NCI-H146 treated with DMSO at 0.1 percent for 48 hours (cell line): Measurements from ENCODE around the gene GNA14.
"Not testable (repeated sequence)": the region's sequence is repeated elsewhere in the genome, so short reads cannot be mapped to it uniquely, and the experiment has no call there.

Experiments used
- DNase-seq: peaks from one replicate; lab custom pipeline; 2025; ENCODE audit not compliant: unreplicated experiment; lab: John Stamatoyannopoulos, UW

The GNA14 gene

DNA sequence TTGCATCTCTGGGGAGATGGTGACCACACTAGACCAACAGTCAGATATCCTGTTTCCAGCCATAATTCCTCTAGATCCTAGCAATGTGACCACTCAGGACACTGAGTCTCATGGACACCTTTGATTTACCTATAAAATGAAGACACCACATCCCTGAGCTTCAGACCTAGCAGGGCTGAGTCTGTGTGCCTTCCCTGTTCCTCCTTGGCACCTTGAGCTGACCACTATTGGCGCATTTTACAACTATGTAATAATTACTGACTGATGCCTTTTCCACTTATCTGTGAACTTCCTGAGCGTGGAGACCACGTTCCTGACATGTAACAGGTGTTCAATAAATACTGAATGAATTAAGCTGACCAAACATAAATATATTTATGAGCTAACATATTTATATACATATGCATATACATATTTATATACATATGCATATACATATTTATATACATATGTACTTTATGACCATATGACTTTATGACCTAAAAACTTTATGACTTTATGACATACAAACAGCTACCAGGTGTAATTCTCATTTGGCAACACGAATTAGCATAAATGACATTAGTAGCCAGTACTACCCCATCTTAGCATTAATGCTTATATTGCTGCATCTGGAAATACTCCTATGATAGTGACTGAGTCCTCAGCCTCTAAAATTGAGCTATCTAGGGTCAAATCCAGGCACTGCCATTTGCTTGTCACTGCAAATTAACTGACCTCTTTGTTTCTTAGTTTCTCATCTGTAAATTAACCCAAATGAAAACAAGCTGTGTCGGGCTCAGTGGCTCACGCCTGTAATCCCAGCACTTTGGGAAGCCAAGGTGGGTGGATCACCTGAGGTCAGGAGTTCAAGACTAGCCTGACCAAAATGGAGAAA, 150.6 kb downstream of the GNA14 start:
- DNase-seq = no peak

DNA sequence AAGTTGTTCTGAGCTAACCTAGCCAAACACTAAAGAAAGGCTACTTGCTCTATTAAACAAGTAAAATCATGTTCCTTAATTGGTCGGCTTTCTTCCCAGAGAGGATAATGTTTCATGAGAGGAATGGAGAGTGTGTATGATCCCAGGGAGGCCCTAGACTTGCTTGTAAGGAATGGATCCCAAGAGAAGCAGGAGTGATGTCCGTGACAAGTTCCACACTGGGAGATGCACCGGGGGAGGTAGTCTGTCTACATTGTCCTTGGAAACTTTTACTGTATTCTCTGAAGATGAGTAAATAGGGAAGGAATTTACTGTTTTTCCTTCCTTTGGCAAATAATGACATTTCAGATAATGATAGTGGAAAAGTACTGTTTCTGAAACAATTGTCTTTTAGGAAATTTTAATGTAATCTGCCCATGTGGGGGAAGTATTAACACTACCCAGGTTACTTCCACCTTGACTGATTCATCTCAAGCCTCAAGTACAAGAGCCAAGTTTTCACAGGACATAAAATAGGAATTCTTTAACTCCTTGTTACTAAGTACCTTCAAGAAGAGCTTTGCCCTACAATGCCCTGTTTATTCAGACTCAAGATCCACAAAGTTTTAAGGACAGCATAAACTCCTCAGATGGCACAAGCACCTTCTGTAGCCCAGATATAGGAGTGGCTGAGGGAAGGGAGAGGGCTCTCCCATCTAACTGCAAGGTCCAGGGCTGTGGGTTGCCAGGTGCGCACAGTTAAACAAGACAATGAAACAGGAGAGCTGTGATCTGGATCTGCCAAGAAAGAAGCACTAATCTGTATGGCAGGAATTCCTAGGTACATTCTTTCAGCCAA, 152.1 kb downstream of the GNA14 start:
- no peak for DNase-seq

DNA sequence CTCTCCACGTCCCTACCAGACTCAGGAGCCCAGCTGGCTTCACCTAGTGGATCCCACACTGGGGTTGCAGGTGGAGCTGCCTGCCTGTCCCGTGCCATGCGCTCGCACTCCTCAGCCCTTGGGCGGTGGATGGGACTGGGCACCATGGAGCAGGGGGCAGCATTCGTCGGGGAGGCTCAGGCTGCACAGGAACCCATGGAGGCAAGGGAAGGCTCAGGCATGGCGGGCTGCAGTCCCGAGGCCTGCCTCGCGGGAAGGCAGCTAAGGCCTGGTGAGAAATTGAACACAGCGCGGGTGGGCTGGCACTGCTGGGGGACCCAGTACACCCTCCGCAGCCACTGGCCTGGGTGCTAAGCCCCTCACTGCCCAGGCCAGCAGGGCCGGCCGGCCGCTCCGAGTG, 157.8 kb downstream of the GNA14 start:
- not testable (repeated sequence) for DNase-seq

- not testable (repeated sequence) for DNase-seq
Observed at GRCh38 chr9:77489405-77490163, 158.5 kb downstream of the GNA14 start.

DNA sequence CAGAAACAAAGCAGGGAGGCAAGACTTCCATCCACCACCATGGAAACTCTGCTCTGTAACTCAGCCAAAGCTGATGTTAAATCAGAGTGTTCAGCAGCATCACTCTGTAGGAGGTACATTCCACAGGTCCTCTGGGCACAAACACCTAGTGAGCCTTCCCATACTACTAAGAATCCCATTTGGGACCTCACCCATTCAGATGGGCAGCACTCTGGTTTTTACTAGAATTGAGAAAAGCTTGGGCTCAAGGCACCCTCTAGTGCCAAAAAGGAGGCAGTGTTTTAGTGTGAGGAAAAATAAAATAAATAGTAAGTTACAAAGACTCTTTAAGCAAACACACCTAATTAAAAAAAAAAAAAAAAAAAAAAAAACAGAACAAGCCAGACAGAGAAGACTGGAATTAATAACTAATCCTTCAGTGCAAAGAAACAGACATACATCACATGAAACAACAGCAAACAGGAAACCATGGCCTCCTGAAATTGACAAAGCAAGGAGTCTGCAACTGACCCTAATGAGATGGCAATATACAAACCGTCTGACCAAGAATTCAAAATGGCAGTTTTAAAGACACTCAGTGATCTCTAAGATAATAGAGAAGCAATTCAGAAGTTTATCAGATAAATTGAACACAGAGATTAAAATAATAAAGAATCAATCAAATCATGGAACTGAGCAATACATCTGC, 159.5 kb downstream of the GNA14 start:
- no peak for DNase-seq

GRCh38 chr9:77486968-77487367, 161.2 kb downstream of the GNA14 start:
- DNase-seq = no peak

DNA sequence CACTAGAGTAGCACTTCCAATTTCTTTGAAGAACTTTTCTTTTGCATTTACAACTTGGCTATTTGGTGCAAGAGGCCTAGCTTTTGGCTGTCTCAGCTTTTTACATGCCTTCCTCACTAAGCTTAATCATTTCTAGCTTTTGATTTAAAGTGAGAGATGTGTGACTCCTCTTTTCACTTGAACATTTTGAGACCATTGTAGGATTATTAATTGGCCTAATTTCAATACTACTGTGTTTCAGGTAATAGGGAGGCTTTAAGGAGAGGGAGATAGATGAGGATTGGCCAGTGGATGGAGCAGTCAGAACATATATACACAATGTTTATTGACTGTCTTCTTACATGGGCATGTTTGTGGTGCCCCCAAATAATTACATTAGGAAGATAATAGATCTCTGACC, 161.7 kb downstream of the GNA14 start:
- no peak for DNase-seq

DNA sequence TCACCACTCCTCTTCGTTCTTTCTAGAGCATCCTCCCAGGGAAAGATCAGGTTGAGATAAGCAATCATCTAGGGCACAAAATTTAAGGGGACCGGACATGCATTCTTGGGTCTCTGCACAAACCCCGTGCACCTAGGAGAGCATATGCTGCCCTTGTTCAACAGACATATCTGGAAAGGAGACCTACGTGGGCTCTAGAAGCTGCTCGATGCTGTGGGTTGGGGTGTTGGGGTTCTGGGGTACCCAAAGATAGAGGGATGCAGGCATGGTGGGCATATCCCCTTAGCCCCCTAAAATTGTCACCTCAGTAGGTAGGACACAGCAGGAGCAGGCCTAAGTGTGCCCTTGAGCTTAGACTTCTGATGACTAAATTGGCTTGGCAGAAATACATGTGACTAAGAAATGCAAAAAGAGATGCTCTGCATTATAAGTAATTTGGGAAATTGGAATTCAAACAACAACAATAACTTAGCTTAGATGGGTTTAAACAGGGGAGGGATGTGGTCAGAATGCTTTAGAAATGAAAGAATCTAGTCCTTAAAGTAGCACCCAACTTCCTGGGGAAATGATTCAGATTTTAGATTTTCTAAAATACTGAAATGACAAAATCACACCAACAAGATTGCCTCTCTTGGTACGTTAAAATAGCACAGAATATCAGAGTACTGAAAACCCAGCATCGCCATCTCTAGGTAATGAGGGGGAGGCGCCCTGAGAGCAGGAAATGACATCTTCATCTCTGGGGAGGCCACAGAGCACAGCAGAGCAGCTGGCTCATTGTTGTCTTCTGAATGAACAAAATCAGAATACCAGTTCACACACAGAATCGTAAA, 172.3 kb downstream of the GNA14 start:
- no peak for DNase-seq

- DNase-seq = no peak
Observed at GRCh38 chr9:77474936-77475335, 173.2 kb downstream of the GNA14 start.

GRCh38 chr9:77472646-77473045, 175.5 kb downstream of the GNA14 start:
- DNase-seq = no peak

GRCh38 chr9:77471572-77471971, 176.6 kb downstream of the GNA14 start:
- no peak for DNase-seq

GRCh38 chr9:77469515-77470231, 178.4 kb downstream of the GNA14 start:
- no peak for DNase-seq

GRCh38 chr9:77464661-77465060, 183.5 kb downstream of the GNA14 start:
- DNase-seq = no peak

- no peak for DNase-seq
Observed at GRCh38 chr9:77463151-77463550, 185.0 kb downstream of the GNA14 start.

DNA sequence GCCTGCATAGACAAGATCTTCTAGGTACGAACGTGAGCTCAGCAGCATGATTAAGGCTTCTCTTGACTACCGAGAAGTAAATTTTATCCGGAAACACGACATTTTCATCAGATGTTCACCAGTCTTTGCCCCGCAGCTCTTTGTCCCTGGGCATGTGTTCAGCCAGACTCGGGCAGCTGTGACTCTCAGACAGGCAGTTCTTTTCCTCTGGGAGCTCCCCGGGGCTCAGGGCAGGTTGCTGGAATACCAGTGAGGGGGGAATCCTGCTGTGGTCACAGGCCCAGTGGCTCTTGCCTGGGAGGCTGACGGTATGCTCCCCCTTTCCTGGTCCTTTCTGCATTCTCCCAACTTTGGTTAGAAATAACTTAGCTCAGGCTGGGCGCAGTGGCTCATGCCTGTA, 186.1 kb downstream of the GNA14 start:
- no peak for DNase-seq

DNA sequence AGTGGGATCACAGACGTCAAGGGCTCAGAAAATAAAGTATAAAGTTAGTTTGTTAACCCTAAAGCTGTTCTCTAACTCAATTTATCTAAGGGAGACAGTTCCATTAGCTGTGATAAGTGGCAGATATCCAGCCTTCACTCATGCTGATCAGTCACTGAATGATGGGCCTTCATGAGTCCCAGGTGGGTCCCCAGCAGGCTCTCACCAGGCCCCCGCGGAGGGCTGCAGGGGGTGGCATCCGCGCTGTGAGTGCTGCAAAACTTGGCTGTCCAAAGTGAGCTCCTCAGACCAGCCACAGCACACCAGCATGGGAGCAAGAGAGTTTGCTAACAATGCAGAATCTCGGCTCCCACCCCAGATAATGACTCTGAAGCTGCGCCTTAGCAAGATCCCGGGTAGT, 187.2 kb downstream of the GNA14 start:
- DNase-seq = no peak

DNA sequence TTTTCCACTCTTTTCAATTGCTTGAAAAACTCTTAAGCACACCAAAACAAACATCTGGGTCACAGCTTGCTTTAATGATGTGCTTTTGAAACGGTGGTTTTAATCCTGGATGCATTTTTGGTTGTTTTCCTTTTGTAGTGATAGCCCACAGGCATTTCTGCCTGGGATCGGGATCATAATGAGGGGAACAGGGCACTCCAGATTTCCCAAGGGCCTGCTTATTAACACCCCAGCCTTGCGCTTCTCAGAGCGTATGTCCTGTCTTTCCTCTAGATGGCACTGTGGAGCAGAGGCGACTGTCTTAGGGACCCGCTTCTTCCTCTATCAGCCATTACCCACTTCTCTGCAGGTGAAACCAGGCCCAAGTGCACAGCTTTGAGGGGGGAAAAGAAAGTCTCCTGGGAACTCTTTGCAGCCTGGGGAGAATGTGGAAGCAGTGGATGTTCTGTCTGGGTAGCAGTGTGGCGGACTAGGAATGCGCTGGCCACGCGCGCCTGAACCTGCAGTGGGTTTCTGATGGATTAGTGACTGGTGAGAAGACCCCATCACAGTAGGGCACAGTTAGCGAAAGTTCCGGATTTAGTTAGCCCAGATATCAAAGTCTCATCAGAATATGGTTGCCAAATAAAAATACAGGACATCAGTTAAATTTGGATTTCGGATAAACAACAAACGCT, 190.1 kb downstream of the GNA14 start:
- peak; percentile 5 for DNase-seq

DNA sequence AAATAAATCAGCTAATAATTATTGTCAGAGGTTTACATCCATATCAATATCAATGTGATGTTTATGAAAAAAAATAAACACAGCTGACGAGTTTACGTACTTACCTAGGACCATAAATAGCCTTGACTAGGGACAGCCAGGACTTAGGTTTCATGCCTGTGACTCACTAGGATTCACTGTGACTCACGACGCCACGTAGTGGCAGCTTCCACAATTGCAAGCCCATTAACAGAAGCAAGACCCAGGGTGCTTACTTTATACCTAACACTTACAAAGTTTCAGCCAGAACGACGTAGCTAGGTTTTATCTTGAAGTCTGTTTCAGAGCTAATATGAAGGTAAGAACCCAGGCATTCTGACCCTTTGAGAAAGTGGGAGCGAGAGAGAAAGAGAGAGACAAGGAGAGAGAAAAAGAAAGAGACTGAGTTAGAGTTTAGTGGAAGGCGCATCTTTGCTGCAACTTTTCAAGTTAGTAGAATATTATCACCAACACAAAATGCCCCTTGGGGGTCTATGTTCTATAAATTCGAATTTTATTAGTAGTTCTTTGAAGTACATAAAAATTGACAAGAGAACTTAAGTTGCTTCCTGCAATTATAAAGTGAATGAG, 191.2 kb downstream of the GNA14 start:
- DNase-seq = peak; percentile 12
